Measurements from ENCODE around the gene AP1S1. TPM values are rescaled to one million over a fixed set of nuclear protein-coding genes. Genes with fewer than 3 reads are reported as not detected.

The AP1S1 gene
- total RNA-seq, 1 donor from 2014 or later: 19.2 TPM

- TF ChIP-seq, protein P1, sequence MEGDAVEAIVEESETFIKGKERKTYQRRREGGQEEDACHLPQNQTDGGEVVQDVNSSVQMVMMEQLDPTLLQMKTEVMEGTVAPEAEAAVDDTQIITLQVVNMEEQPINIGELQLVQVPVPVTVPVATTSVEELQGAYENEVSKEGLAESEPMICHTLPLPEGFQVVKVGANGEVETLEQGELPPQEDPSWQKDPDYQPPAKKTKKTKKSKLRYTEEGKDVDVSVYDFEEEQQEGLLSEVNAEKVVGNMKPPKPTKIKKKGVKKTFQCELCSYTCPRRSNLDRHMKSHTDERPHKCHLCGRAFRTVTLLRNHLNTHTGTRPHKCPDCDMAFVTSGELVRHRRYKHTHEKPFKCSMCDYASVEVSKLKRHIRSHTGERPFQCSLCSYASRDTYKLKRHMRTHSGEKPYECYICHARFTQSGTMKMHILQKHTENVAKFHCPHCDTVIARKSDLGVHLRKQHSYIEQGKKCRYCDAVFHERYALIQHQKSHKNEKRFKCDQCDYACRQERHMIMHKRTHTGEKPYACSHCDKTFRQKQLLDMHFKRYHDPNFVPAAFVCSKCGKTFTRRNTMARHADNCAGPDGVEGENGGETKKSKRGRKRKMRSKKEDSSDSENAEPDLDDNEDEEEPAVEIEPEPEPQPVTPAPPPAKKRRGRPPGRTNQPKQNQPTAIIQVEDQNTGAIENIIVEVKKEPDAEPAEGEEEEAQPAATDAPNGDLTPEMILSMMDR (IDR thresholded peaks at IDR 0.05): no peak
- Mint-ChIP-seq H3K27me3 (peaks cover 71% of the 10 kb centered on the region), H3K4me1 (peaks cover 49% of the 10 kb centered on the region), H3K4me3 (peak overlapping the region; percentile 8), H3K9me3 (no peaks in the 10 kb centered on the region), H3K36me3 (ENCODE audit: low read depth) (no peaks in the 10 kb centered on the region), H3K27ac (no peak overlapping the region)
- ChIA-PET CTCF (interaction anchor here (0.8 to 1.3 kb wide), 3 partner anchors 18 to 30 kb away, joined by 3 to 6 read pairs (median 3); no protein-coding TSS in a partner anchor), POLR2A (interaction anchor here (0.6 to 1.3 kb wide), 3 partner anchors 10 to 745 kb away, joined by 3 to 4 read pairs (median 4); no protein-coding TSS in a partner anchor)
- no peak for DNase-seq
- intact Hi-C loops (cut with micrococcal nuclease): no loop called here
- no peak for ATAC-seq (ENCODE audit: low read depth)
Measured at GRCh38 chr7:101174322-101174854, 20.1 kb downstream of the AP1S1 start.

DNA sequence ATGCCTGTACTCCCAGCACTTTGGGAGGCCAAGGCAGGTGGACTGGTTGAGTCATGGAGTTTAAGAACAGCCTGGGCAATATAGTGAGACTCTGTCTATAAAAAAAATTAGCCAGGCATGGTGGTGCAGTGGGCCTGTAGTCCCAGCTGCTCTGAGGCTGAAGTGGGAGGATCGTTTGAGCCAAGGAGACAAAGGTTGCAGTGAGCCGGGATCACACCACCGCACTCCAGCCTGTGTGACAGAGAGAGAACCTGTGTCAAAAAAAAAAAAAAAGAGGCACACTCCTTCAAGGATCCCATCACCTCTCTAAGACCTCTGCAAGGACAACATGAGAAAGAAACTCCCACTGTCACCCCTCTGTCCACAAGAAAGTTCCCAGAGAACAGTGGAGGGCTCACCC, 21.4 kb downstream of the AP1S1 start:
- Mint-ChIP-seq H3K36me3 (ENCODE audit: low read depth) (no peaks in the 10 kb centered on the region), H3K4me3 (no peak overlapping the region), H3K27ac (no peak overlapping the region), H3K9me3 (no peaks in the 10 kb centered on the region), H3K4me1 (peaks cover 41% of the 10 kb centered on the region), H3K27me3 (peaks cover 64% of the 10 kb centered on the region)
- TF ChIP-seq, protein P1 (IDR thresholded peaks at IDR 0.05): no peak
- ATAC-seq (ENCODE audit: low read depth): no peak
- DNase-seq: no peak
- CTCF ChIA-PET: no interaction called here
- intact Hi-C loops (cut with micrococcal nuclease): no loop called here
- POLR2A ChIA-PET: interaction anchor here (0.7 kb wide), 2 partner anchors 29 to 265 kb away, joined by 3 read pairs; no protein-coding TSS in a partner anchor

DNA sequence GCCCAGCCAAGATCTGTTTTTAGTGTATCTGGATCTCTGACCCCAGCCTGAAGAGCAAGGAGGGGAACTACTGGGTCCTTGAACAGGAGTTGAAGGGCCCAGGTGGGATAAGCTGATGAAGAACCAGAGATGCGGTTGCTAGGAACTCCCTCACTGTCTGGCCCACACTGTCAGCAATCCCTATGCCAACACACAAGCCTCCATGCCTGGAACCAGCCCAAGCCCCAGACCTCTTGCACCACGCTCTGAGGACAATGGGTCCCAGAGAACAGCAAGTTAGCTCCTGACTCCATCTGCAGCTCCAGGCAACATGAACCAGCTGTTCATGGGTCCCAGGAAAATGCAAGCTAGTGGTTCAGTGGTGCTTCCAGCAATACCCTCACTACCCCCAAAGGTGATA, 23.4 kb downstream of the AP1S1 start:
- TF ChIP-seq, protein P1 (IDR thresholded peaks at IDR 0.05): no peak
- Mint-ChIP-seq H3K27ac (no peak overlapping the region), H3K36me3 (ENCODE audit: low read depth) (no peaks in the 10 kb centered on the region), H3K27me3 (peaks cover 62% of the 10 kb centered on the region), H3K4me3 (no peak overlapping the region), H3K9me3 (no peaks in the 10 kb centered on the region), H3K4me1 (peaks cover 30% of the 10 kb centered on the region)
- ChIA-PET POLR2A (interaction anchor here (1.0 kb wide), 1 partner anchor 37 kb away, joined by 5 read pairs; no protein-coding TSS in a partner anchor), CTCF (interaction anchor here (2.1 kb wide), 1 partner anchor 34 kb away, joined by 8 read pairs; no protein-coding TSS in a partner anchor)
- ATAC-seq (ENCODE audit: low read depth) (no peak), DNase-seq (no peak)
- intact Hi-C loops (cut with micrococcal nuclease): no loop called here

- ChIA-PET POLR2A (interaction anchor here (0.7 kb wide), 1 partner anchor 629 kb away, joined by 5 read pairs; no protein-coding TSS in a partner anchor), CTCF (no interaction called here)
- H3K27me3 Mint-ChIP-seq: peaks cover 58% of the 10 kb centered on the region
- ATAC-seq (ENCODE audit: low read depth) (peak; percentile 32), DNase-seq (no peak)
- H3K4me3 Mint-ChIP-seq: peak overlapping the region; percentile 42
- H3K4me1 Mint-ChIP-seq: peaks cover 18% of the 10 kb centered on the region
- H3K9me3 Mint-ChIP-seq: no peaks in the 10 kb centered on the region
- intact Hi-C loops (cut with micrococcal nuclease): no loop called here
- no peak overlapping the region for H3K27ac Mint-ChIP-seq
- TF ChIP-seq, protein P1 (IDR thresholded peaks at IDR 0.05): no peak
- H3K36me3 Mint-ChIP-seq (ENCODE audit: low read depth): no peaks in the 10 kb centered on the region
Measured at GRCh38 chr7:101179117-101179516, 24.8 kb downstream of the AP1S1 start.

DNA sequence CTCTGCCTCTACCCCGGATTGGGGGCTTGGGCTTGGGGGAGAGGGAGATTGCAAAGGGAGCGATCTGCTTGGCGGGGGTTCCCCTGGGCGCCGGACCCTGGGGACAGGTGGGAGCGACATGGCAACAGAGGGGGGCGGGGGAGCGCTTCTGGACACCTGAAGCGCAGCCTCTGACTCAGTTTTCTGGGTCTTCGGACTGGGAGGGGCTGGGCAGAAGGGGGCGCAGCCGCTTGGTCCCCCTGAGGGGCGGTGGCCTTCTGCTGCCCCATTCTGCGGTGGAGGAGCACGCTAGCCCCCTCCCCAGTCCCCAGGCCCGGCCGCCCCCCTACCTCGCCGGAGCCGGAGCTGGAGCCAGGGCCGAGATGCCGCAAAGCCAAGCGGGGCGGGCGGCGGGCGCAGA, 25.4 kb downstream of the AP1S1 start:
- TF ChIP-seq, protein P1 (IDR thresholded peaks at IDR 0.05): no peak
- intact Hi-C loops (cut with micrococcal nuclease): no loop called here
- H3K4me1 Mint-ChIP-seq: peaks cover 13% of the 10 kb centered on the region
- no peaks in the 10 kb centered on the region for H3K36me3 Mint-ChIP-seq (ENCODE audit: low read depth)
- H3K27ac Mint-ChIP-seq: no peak overlapping the region
- ATAC-seq (ENCODE audit: low read depth) (peak; percentile 26), DNase-seq (no peak)
- POLR2A ChIA-PET: interaction anchor here (0.5 to 1.2 kb wide), 2 partner anchors 38 to 95 kb away, joined by 3 to 4 read pairs; partner anchors contain the start of genes PLOD3 and TRIM56
- peak overlapping the region; percentile 42 for H3K4me3 Mint-ChIP-seq
- no peaks in the 10 kb centered on the region for H3K9me3 Mint-ChIP-seq
- H3K27me3 Mint-ChIP-seq: peaks cover 56% of the 10 kb centered on the region
- CTCF ChIA-PET: no interaction called here

Measured in activated B cell treated with CpG ODN at 0.5 μM for 24 hours (primary cell).